Keratinocyte (primary cell): ENCODE data around the gene CELF5.

Source experiments
- EZH2 ChIP-seq: IDR thresholded peaks from one replicate; pipeline ENCODE4 v1.6.1; 2012; ENCODE audit warnings: inconsistent platforms, mild to moderate bottlenecking, low read length, moderate library complexity
- TF ChIP-seq, protein P1 (sequence below), 3 experiments: IDR thresholded peaks in 1 of 3; conservative IDR thresholded peaks in 1 of 3; optimal IDR thresholded peaks in 1 of 3; 2 replicates in 2 of 3; 3 replicates in 1 of 3; pipeline versions ENCODE3 to v1.5.1; 2011; ENCODE audit warnings: low read length in 3 of 3, mild to moderate bottlenecking in 3 of 3, moderate library complexity in 2 of 3, control low read depth in 1 of 3, inconsistent platforms in 1 of 3; ENCODE audit not compliant: insufficient read depth in 2 of 3; ENCODE audit errors: extremely low read depth in 1 of 3

DNA sequence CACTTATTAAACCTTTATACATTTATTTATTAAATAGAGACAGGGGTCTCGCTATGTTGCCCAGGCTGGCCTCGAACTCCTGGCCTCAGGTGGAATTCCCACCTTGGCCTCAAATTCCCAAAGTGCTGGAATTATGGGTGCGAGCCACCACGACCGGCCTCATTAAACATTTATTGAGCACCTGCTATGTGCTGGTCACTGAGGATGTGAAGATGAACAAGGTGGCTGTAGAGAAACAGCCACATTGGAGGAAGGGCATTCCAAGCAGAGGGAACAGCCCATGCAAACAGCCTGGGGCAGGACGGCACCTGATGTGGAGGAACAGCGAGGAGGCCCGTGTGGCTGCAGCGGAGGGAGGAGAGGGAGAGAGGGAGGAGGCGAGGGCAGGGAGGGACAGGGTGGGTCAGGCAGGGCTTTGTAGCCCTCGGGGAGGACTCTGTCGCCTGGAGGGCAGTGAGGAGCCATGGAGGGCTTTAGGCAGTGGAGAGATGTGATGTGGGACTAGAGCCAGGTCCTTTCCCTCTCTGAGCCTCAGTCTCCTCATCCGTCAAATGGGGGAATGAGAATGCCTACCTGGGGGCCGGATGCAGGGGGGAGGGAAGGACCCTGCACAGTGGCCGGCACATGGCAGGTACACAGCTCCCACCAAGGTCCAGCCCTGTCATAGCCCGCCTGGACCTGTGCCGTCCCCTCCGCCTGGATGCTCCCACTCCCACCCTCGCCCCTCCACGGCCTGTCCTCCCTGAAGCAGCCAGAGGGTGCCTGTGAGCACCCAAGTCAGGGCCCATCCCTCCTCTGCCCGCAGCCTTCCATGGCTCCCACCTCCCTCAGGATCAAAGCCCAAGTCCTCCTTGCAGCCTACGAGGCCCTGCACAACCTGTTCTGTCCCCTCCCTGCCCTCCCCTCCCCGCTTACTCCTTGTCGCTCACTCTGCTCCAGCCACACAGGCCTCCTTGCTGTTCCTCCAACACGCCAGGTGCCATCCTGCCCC, 120.4 kb downstream of the CELF5 start:
- TF ChIP-seq, protein P1, sequence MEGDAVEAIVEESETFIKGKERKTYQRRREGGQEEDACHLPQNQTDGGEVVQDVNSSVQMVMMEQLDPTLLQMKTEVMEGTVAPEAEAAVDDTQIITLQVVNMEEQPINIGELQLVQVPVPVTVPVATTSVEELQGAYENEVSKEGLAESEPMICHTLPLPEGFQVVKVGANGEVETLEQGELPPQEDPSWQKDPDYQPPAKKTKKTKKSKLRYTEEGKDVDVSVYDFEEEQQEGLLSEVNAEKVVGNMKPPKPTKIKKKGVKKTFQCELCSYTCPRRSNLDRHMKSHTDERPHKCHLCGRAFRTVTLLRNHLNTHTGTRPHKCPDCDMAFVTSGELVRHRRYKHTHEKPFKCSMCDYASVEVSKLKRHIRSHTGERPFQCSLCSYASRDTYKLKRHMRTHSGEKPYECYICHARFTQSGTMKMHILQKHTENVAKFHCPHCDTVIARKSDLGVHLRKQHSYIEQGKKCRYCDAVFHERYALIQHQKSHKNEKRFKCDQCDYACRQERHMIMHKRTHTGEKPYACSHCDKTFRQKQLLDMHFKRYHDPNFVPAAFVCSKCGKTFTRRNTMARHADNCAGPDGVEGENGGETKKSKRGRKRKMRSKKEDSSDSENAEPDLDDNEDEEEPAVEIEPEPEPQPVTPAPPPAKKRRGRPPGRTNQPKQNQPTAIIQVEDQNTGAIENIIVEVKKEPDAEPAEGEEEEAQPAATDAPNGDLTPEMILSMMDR (optimal IDR thresholded peaks at IDR 0.05 in 1 of 3, IDR thresholded peaks at IDR 0.05 in 1 of 3, conservative IDR thresholded peaks at IDR 0.05 in 1 of 3; ENCODE audit: extremely low read depth in 1 of 3, insufficient read depth in 2 of 3, low read length in 3 of 3): no peak
- TF ChIP-seq EZH2: no peak
